Measurements from ENCODE around the gene DPP10. TPM values are rescaled to one million over a fixed set of nuclear protein-coding genes. Genes with fewer than 3 reads are reported as not detected.
"Not testable (repeated sequence)": the region's sequence is repeated elsewhere in the genome, so short reads cannot be mapped to it uniquely, and the experiment has no call there.

The DPP10 gene
- total RNA-seq, 1 donor, result not detected

DNA sequence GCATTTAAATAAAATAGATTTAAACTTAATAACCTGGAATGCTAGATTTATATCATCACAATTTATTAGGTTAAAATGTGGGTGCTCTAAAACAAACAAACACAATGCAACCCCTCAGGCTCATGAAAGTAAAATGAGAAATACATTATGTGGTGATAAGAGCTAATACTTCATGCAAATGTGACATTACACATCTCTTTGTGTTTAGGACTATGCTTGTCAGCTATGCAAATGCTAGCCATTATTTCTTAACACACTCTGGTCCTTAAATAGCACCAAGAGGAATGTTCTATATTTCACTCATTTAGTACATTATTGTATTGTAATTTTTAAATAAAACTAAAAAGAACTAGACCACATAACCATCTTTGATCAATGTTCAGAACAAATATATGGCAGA lies 627.6 kb downstream of the DPP10 start:
- no peak for TF ChIP-seq CTCF (IDR thresholded peaks at IDR 0.05; ENCODE audit: insufficient read depth, low read length)
- no peak overlapping the region for H3K4me3 ChIP-seq (ENCODE audit: low read depth, low read length)
- no peak for DNase-seq (ENCODE audit: low read depth)

DNA sequence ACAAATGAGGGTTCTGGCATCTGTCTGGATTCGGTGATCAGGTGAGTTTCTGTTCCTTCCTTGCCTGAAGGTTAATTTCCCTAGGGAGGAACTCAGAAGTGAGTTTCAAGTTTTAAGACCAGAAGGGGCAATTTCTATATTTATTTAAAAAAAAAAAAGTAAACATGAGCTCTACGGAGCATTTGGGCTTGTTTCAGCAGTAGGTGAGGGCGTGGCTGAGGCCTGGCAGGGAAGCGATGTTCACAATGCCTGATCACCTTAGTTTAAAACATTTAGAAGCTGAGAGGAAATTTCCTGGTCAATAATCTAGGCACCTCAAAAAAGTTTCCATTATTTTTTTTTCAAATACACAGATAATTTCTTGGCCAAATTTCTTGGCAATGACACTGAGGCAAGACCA lies 629.1 kb downstream of the DPP10 start:
- TF ChIP-seq CTCF (IDR thresholded peaks at IDR 0.05; ENCODE audit: insufficient read depth, low read length), result no peak
- no peak for DNase-seq (ENCODE audit: low read depth)
- no peak overlapping the region for H3K4me3 ChIP-seq (ENCODE audit: low read depth, low read length)

DNA sequence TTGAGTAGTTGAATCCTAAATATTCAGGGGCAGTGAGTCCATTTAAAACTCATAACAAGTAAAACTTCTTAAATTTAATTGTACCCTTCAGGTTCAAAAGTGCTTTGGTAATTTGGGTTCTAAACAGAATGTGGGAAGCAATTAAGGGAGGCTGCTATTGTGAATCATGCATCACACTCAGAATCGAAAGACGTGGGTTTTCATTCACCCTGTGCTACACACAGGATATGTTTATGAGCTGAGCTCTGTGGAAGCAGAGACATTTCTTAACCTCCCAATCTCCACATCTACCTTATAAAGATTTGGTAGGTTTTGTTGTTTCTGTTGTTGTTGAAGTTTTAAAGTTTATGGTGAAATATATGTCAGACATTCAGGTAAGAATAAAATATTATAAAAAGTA lies 633.4 kb downstream of the DPP10 start:
- DNase-seq (ENCODE audit: low read depth), result no peak
- no peak overlapping the region for H3K4me3 ChIP-seq (ENCODE audit: low read depth, low read length)
- TF ChIP-seq CTCF (IDR thresholded peaks at IDR 0.05; ENCODE audit: insufficient read depth, low read length), result no peak

GRCh38 chr2:115077626-115078025 lies 635.2 kb downstream of the DPP10 start:
- no peak for TF ChIP-seq CTCF (IDR thresholded peaks at IDR 0.05; ENCODE audit: insufficient read depth, low read length)
- DNase-seq (ENCODE audit: low read depth), result no peak
- no peak overlapping the region for H3K4me3 ChIP-seq (ENCODE audit: low read depth, low read length)

GRCh38 chr2:115083225-115083624 lies 640.8 kb downstream of the DPP10 start:
- no peak for TF ChIP-seq CTCF (IDR thresholded peaks at IDR 0.05; ENCODE audit: insufficient read depth, low read length)
- H3K4me3 ChIP-seq (ENCODE audit: low read depth, low read length), result no peak overlapping the region
- no peak for DNase-seq (ENCODE audit: low read depth)

GRCh38 chr2:115083711-115084110 lies 641.3 kb downstream of the DPP10 start:
- no peak overlapping the region for H3K4me3 ChIP-seq (ENCODE audit: low read depth, low read length)
- no peak for DNase-seq (ENCODE audit: low read depth)
- no peak for TF ChIP-seq CTCF (IDR thresholded peaks at IDR 0.05; ENCODE audit: insufficient read depth, low read length)

DNA sequence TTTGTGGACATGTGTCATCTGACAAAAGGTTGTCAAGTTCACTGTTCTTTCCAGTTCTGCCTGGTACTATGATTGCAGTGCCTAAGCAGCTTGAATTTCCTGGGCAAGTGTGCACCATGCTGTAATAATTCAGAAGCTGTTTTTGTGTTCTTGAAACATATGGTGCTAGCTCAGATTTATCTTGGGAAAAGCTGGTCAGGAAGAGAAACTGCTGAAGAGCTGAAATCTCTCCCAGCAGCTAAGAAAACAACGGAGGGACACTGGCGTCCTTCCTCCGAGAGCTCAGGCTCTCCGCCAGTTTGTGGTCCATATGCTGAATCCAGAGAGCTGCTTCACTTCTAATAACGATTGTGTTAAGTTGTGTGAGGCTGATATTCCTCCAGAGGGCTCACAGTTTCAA lies 642.0 kb downstream of the DPP10 start:
- H3K4me3 ChIP-seq (ENCODE audit: low read depth, low read length), result no peak overlapping the region
- DNase-seq (ENCODE audit: low read depth), result no peak
- TF ChIP-seq CTCF (IDR thresholded peaks at IDR 0.05; ENCODE audit: insufficient read depth, low read length), result no peak

GRCh38 chr2:115086051-115086620 lies 643.7 kb downstream of the DPP10 start:
- not testable (repeated sequence) for DNase-seq (ENCODE audit: low read depth); H3K4me3 ChIP-seq (ENCODE audit: low read depth, low read length)
